Caco-2 (cell line): ENCODE results near the gene EIF2A. TPM values are rescaled to one million over a fixed set of nuclear protein-coding genes. Genes with fewer than 3 reads are reported as not detected.

Source experiments
- BruUV-seq: library from RNA; stranded (reverse); fragments of 400-500 nt; replicated peaks from 2 replicates; lab custom pipeline; 2021; lab: Mats Ljungman, UMichigan
- CTCF ChIA-PET: fragments of 300-600 bp; sonication (Branson Sonifier 250); formaldehyde crosslinking; loops from one replicate; lab custom pipeline; 2022; ENCODE audit warnings: antibody characterized with exemption; lab: Charles Lee
- POLR2A ChIA-PET: fragments of 300-600 bp; sonication (Branson Sonifier 250); formaldehyde crosslinking; loops from one replicate; lab custom pipeline; 2022; ENCODE audit warnings: antibody characterized with exemption; lab: Charles Lee
- DNase-seq, 2 experiments: peaks; one replicate each; pipeline versions ENCODE4 v3.0.0 to v3.0.0-alpha.2; 2020 to 2022
- H3K27me3 ChIP-seq: replicated peaks from 2 replicates; pipeline ENCODE4 v1.6.0; 2011; ENCODE audit warnings: low read length; ENCODE audit not compliant: control insufficient read depth, insufficient read depth
- H3K36me3 ChIP-seq: 2 replicates; pipeline ENCODE4 v1.5.1; 2011; ENCODE audit warnings: low read length; ENCODE audit not compliant: control insufficient read depth, insufficient read depth
- H3K4me1 ChIP-seq: fragments of 250-450 bp; sonication (Bioruptor Pico); 2 replicates; pipeline ENCODE4 v1.5.1; 2020; ENCODE audit warnings: mild to moderate bottlenecking
- H3K4me3 ChIP-seq: 2 replicates; pipeline ENCODE4 v1.5.1; 2011; ENCODE audit warnings: low read depth, mild to moderate bottlenecking, control low read depth, low read length
- H3K9me3 ChIP-seq: fragments of 250-450 bp; sonication (Bioruptor Pico); 2 replicates; pipeline ENCODE4 v1.5.1; 2020; ENCODE audit warnings: mild to moderate bottlenecking, moderate library complexity
- H3K27ac Mint-ChIP-seq: one replicate; pipeline ENCODE4 v1.8.0; 2022; ENCODE audit warnings: mixed read lengths; ENCODE audit not compliant: unreplicated experiment
- H3K27me3 Mint-ChIP-seq: one replicate; pipeline ENCODE4 v1.8.0; 2022; ENCODE audit warnings: mixed read lengths; ENCODE audit not compliant: insufficient read depth, unreplicated experiment
- H3K36me3 Mint-ChIP-seq: one replicate; pipeline ENCODE4 v1.8.0; 2022; ENCODE audit warnings: mild to moderate bottlenecking, mixed read lengths; ENCODE audit not compliant: insufficient read depth, unreplicated experiment
- H3K4me1 Mint-ChIP-seq: one replicate; pipeline ENCODE4 v1.8.0; 2022; ENCODE audit warnings: low read depth, mixed read lengths; ENCODE audit not compliant: unreplicated experiment
- H3K4me3 Mint-ChIP-seq: one replicate; pipeline ENCODE4 v1.8.0; 2022; ENCODE audit warnings: mild to moderate bottlenecking, moderate library complexity, mixed read lengths; ENCODE audit not compliant: unreplicated experiment
- H3K9me3 Mint-ChIP-seq: one replicate; pipeline ENCODE4 v1.8.0; 2022; ENCODE audit warnings: mixed read lengths; ENCODE audit not compliant: unreplicated experiment
- CTCF ChIP-seq, 2 experiments: fragments of 200-600 bp in 1 of 2; IDR thresholded peaks; 1 replicate in 1 of 2; 2 replicates in 1 of 2; pipeline versions ENCODE4 v1.5.1 to v1.8.0; 2011 to 2022; ENCODE audit warnings: antibody characterized with exemption in 1 of 2, control low read depth in 1 of 2, inconsistent platforms in 1 of 2, low read depth in 1 of 2, low read length in 1 of 2, mild to moderate bottlenecking in 1 of 2, moderate library complexity in 1 of 2; ENCODE audit not compliant: insufficient read depth in 1 of 2, severe bottlenecking in 1 of 2, unreplicated experiment in 1 of 2
- intact Hi-C: fragments of 100-400 bp; cut with micrococcal nuclease; formaldehyde crosslinking; loops from one replicate; pipeline ENCODE4 v1.10.0; 2022; ENCODE audit not compliant: unreplicated experiment
- total RNA-seq: library from RNA; stranded (reverse); gene quantifications from 2 replicates; pipeline ENCODE4 v1.2.3, GENCODE V29; 2022

EIF2A gene
- total RNA-seq, 1 experiment from 2014 or later: 97.1 TPM

GRCh38 chr3:150543531-150543930, 3.1 kb upstream of the EIF2A start:
- Mint-ChIP-seq H3K4me1 (peaks cover 6% of the 10 kb centered on the region), H3K27me3 (no peaks in the 10 kb centered on the region), H3K9me3 (no peaks in the 10 kb centered on the region), H3K36me3 (peaks cover 58% of the 10 kb centered on the region), H3K27ac (no peak overlapping the region), H3K4me3 (no peak overlapping the region)
- POLR2A ChIA-PET: no interaction called here
- no peak for TF ChIP-seq CTCF (IDR thresholded peaks at IDR 0.05; ENCODE audit: insufficient read depth in 1 of 2, low read depth in 1 of 2, low read length in 1 of 2, severe bottlenecking in 1 of 2, unreplicated experiment in 1 of 2)
- peaks cover 3% of the 10 kb centered on the region; the same call in 1 of the 2 replicates for H3K36me3 ChIP-seq
- H3K27me3 ChIP-seq: no peaks in the 10 kb centered on the region
- no peak overlapping the region for H3K4me3 ChIP-seq
- BruUV-seq: no TSS peak
- no peak for DNase-seq
- intact Hi-C loops: no loop called here
- no peaks in the 10 kb centered on the region for H3K9me3 ChIP-seq
- CTCF ChIA-PET: no interaction called here
- peaks cover 11% of the 10 kb centered on the region for H3K4me1 ChIP-seq

GRCh38 chr3:150544041-150544440, 2.5 kb upstream of the EIF2A start:
- no peaks in the 10 kb centered on the region for H3K9me3 Mint-ChIP-seq
- H3K27me3 Mint-ChIP-seq: no peaks in the 10 kb centered on the region
- no peak for DNase-seq
- intact Hi-C loops: no loop called here
- TF ChIP-seq CTCF (IDR thresholded peaks at IDR 0.05; ENCODE audit: insufficient read depth in 1 of 2, low read depth in 1 of 2, low read length in 1 of 2, severe bottlenecking in 1 of 2, unreplicated experiment in 1 of 2): no peak
- no peaks in the 10 kb centered on the region for H3K9me3 ChIP-seq
- no peak overlapping the region for H3K4me3 ChIP-seq
- peak overlapping the region; percentile 57 for H3K4me3 Mint-ChIP-seq
- no TSS peak for BruUV-seq
- H3K27ac Mint-ChIP-seq: no peak overlapping the region
- H3K36me3 Mint-ChIP-seq: peaks cover 58% of the 10 kb centered on the region
- peaks cover 6% of the 10 kb centered on the region for H3K4me1 Mint-ChIP-seq
- ChIA-PET CTCF (no interaction called here), POLR2A (no interaction called here)
- H3K4me1 ChIP-seq: peaks cover 11% of the 10 kb centered on the region
- H3K27me3 ChIP-seq: no peaks in the 10 kb centered on the region
- peaks cover 3% of the 10 kb centered on the region; the same call in 1 of the 2 replicates for H3K36me3 ChIP-seq

GRCh38 chr3:150544726-150545125, 1.9 kb upstream of the EIF2A start:
- H3K4me1 ChIP-seq: peaks cover 11% of the 10 kb centered on the region
- intact Hi-C loops: no loop called here
- no peaks in the 10 kb centered on the region for H3K9me3 Mint-ChIP-seq
- H3K27me3 ChIP-seq: no peaks in the 10 kb centered on the region
- peaks cover 6% of the 10 kb centered on the region for H3K4me1 Mint-ChIP-seq
- peak overlapping the region; percentile 87 for H3K4me3 Mint-ChIP-seq
- ChIA-PET POLR2A (no interaction called here), CTCF (interaction anchor here (1.2 to 1.4 kb wide), 2 partner anchors 16 to 320 kb away, joined by 3 read pairs; no protein-coding TSS in a partner anchor)
- no peaks in the 10 kb centered on the region for H3K27me3 Mint-ChIP-seq
- no peaks in the 10 kb centered on the region for H3K9me3 ChIP-seq
- no peak for TF ChIP-seq CTCF (IDR thresholded peaks at IDR 0.05; ENCODE audit: insufficient read depth in 1 of 2, low read depth in 1 of 2, low read length in 1 of 2, severe bottlenecking in 1 of 2, unreplicated experiment in 1 of 2)
- H3K27ac Mint-ChIP-seq: no peak overlapping the region
- TSS peak; percentile 38 for BruUV-seq
- peaks cover 59% of the 10 kb centered on the region for H3K36me3 Mint-ChIP-seq
- peaks cover 3% of the 10 kb centered on the region; the same call in 1 of the 2 replicates for H3K36me3 ChIP-seq
- no peak for DNase-seq
- peak overlapping the region; percentile 99 for H3K4me3 ChIP-seq
